H9 (cell line): ENCODE results near the gene AFMID. TPM values are rescaled to one million over a fixed set of nuclear protein-coding genes. Genes with fewer than 3 reads are reported as not detected.

Source experiments
- DNase-seq: peaks from one replicate; pipeline ENCODE4 v3.0.0-alpha.2; 2017
- H2AFZ ChIP-seq: one replicate; pipeline ENCODE4 v1.6.1; 2013; ENCODE audit warnings: mild to moderate bottlenecking, low read length, control low read depth, moderate library complexity
- H2AK5ac ChIP-seq: 2 replicates; pipeline ENCODE4 v1.6.1; 2013; ENCODE audit warnings: low read length, control low read depth, mixed read lengths; ENCODE audit not compliant: insufficient read length
- H2BK120ac ChIP-seq: one replicate; pipeline ENCODE4 v1.6.1; 2013; ENCODE audit warnings: low read depth, mild to moderate bottlenecking, low read length, control low read depth, inconsistent platforms; ENCODE audit not compliant: poor library complexity, severe bottlenecking
- H2BK12ac ChIP-seq: 2 replicates; pipeline ENCODE4 v1.6.1; 2013; ENCODE audit warnings: low read length, control low read depth, mixed read lengths, low read depth; ENCODE audit not compliant: insufficient read length
- H2BK15ac ChIP-seq: 2 replicates; pipeline ENCODE4 v1.6.1; 2013; ENCODE audit warnings: low read depth, low read length, control low read depth
- H2BK20ac ChIP-seq: one replicate; pipeline ENCODE4 v1.6.1; 2013; ENCODE audit warnings: low read depth, mild to moderate bottlenecking, low read length, control low read depth, inconsistent platforms; ENCODE audit not compliant: poor library complexity, severe bottlenecking
- H2BK5ac ChIP-seq: 2 replicates; pipeline ENCODE4 v1.6.1; 2013; ENCODE audit warnings: low read length, control low read depth, mixed read lengths; ENCODE audit not compliant: insufficient read length
- H3K14ac ChIP-seq: 2 replicates; pipeline ENCODE4 v1.6.1; 2013; ENCODE audit warnings: low read length, control low read depth; ENCODE audit not compliant: insufficient read depth
- H3K18ac ChIP-seq: 2 replicates; pipeline ENCODE4 v1.6.1; 2013; ENCODE audit warnings: low read depth, mild to moderate bottlenecking, mixed read lengths, low read length, control low read depth; ENCODE audit not compliant: insufficient read length
- H3K23ac ChIP-seq: 2 replicates; pipeline ENCODE4 v1.6.1; 2013; ENCODE audit warnings: low read length, control low read depth, mixed read lengths, low read depth; ENCODE audit not compliant: insufficient read length
- H3K23me2 ChIP-seq: 2 replicates; pipeline ENCODE4 v1.6.1; 2013; ENCODE audit warnings: low read depth, mild to moderate bottlenecking, mixed read lengths, low read length, control low read depth; ENCODE audit not compliant: insufficient read length, poor library complexity, severe bottlenecking
- H3K27ac ChIP-seq: 2 replicates; pipeline ENCODE4 v1.5.1; 2013; ENCODE audit warnings: low read length, control low read depth, mixed read lengths, low read depth; ENCODE audit not compliant: insufficient read length
- H3K27me3 ChIP-seq: 2 replicates; pipeline ENCODE4 v1.6.1; 2013; ENCODE audit warnings: low read length, control low read depth, inconsistent platforms; ENCODE audit not compliant: insufficient read depth
- H3K4ac ChIP-seq: 2 replicates; pipeline ENCODE4 v1.6.1; 2013; ENCODE audit warnings: low read depth, mild to moderate bottlenecking, control low read depth, inconsistent platforms, low read length, moderate library complexity
- H3K4me1 ChIP-seq: 2 replicates; pipeline ENCODE4 v1.6.1; 2013; ENCODE audit warnings: low read length, control low read depth, inconsistent platforms; ENCODE audit not compliant: insufficient read depth
- H3K4me2 ChIP-seq: 2 replicates; pipeline ENCODE4 v1.6.1; 2013; ENCODE audit warnings: low read length, control low read depth, mixed read lengths; ENCODE audit not compliant: insufficient read length, insufficient read depth
- H3K56ac ChIP-seq: 2 replicates; pipeline ENCODE4 v1.6.1; 2013; ENCODE audit warnings: low read depth, mild to moderate bottlenecking, mixed read lengths, low read length, control low read depth; ENCODE audit not compliant: insufficient read length
- H3K79me1 ChIP-seq: 2 replicates; pipeline ENCODE4 v1.6.1; 2013; ENCODE audit warnings: low read depth, mild to moderate bottlenecking, moderate library complexity, low read length, control low read depth, inconsistent platforms; ENCODE audit not compliant: insufficient read depth, poor library complexity, severe bottlenecking
- H3K79me2 ChIP-seq: 2 replicates; pipeline ENCODE4 v1.6.1; 2013; ENCODE audit warnings: low read length, control low read depth, inconsistent platforms; ENCODE audit not compliant: insufficient read depth
- H3K9ac ChIP-seq: 2 replicates; pipeline ENCODE4 v1.6.1; 2013; ENCODE audit warnings: low read length, control low read depth, mixed read lengths; ENCODE audit not compliant: insufficient read length; ENCODE audit errors: extremely low read depth
- H3K9me3 ChIP-seq: one replicate; pipeline ENCODE4 v1.6.1; 2013; ENCODE audit warnings: low read depth, low read length, inconsistent platforms; ENCODE audit not compliant: control insufficient read depth
- H3T11ph ChIP-seq: one replicate; pipeline ENCODE4 v1.6.1; 2013; ENCODE audit warnings: mild to moderate bottlenecking, low read length, control low read depth, inconsistent platforms
- H4K20me1 ChIP-seq: one replicate; pipeline ENCODE4 v1.6.1; 2013; ENCODE audit not compliant: control insufficient read depth, insufficient read length, insufficient read depth
- H4K5ac ChIP-seq: 2 replicates; pipeline ENCODE4 v1.6.1; 2013; ENCODE audit warnings: low read depth, mild to moderate bottlenecking, mixed read lengths, low read length, control low read depth; ENCODE audit not compliant: insufficient read length
- H4K8ac ChIP-seq: replicated peaks from 2 replicates; pipeline ENCODE4 v1.6.1; 2013; ENCODE audit warnings: low read length, control low read depth, mixed read lengths, low read depth; ENCODE audit not compliant: insufficient read length
- H4K91ac ChIP-seq: 2 replicates; pipeline ENCODE4 v1.6.1; 2013; ENCODE audit warnings: low read depth, mild to moderate bottlenecking, moderate library complexity, mixed read lengths, low read length, control low read depth; ENCODE audit not compliant: insufficient read length
- H3K27ac Mint-ChIP-seq, 3 experiments: 2 replicates in 2 of 3; 3 replicates in 1 of 3; pipeline ENCODE4 v1.8.0; 2020 to 2021; ENCODE audit warnings: mixed read lengths in 3 of 3, mild to moderate bottlenecking in 1 of 3, moderate library complexity in 1 of 3
- H3K27me3 Mint-ChIP-seq: 2 replicates; pipeline ENCODE4 v1.8.0; 2021; ENCODE audit warnings: low read depth, mild to moderate bottlenecking, moderate library complexity, mixed read lengths
- H3K36me3 Mint-ChIP-seq, 3 experiments: 2 replicates in 2 of 3; 3 replicates in 1 of 3; pipeline ENCODE4 v1.8.0; 2020 to 2021; ENCODE audit warnings: low read depth in 3 of 3, mixed read lengths in 3 of 3; ENCODE audit not compliant: insufficient read depth in 1 of 3
- H3K4me1 Mint-ChIP-seq, 2 experiments: 2 replicates each; pipeline ENCODE4 v1.8.0; 2020; ENCODE audit warnings: mixed read lengths in 2 of 2
- H3K4me3 Mint-ChIP-seq, 2 experiments: 2 replicates in 1 of 2; 3 replicates in 1 of 2; pipeline ENCODE4 v1.8.0; 2020 to 2021; ENCODE audit warnings: mild to moderate bottlenecking in 2 of 2, mixed read lengths in 2 of 2, moderate library complexity in 1 of 2
- H3K9me3 Mint-ChIP-seq, 2 experiments: 2 replicates in 1 of 2; 3 replicates in 1 of 2; pipeline ENCODE4 v1.8.0; 2020; ENCODE audit warnings: mild to moderate bottlenecking in 2 of 2, mixed read lengths in 2 of 2, moderate library complexity in 1 of 2
- CTCF ChIP-seq: fragments of 200-600 bp; sonication (generic); conservative IDR thresholded peaks from 3 replicates; pipeline ENCODE4 v1.8.0; 2021; ENCODE audit warnings: antibody characterized with exemption, mild to moderate bottlenecking
- WGBS: extraction: QIAGEN DNeasy Blood & Tissue Kit; methylation state at CpG from one replicate; pipeline ENCODE4 v1.1.7; 2013; ENCODE audit warnings: missing lambda C conversion rate, low lambda C conversion rate, mixed read lengths; ENCODE audit not compliant: insufficient read length; ENCODE audit errors: extremely low coverage; 5-methylcytosine and 5-hydroxymethylcytosine counted together
- total RNA-seq: library from RNA; stranded (reverse); gene quantifications from 2 replicates; pipeline ENCODE4 v1.2.1, GENCODE V29; 2021

Gene AFMID
- total RNA-seq, 1 experiment from 2014 or later: 64.1 TPM

- Histone ChIP-seq H2BK20ac (no peak overlapping the region), H4K8ac (no peak overlapping the region), H2BK15ac (no peak overlapping the region), H2AK5ac (no peak overlapping the region), H3K14ac (no peak overlapping the region), H3K4me1 (no peaks in the 10 kb centered on the region), H3K23ac (no peak overlapping the region), H3K18ac (no peak overlapping the region), H3K79me2 (no peaks in the 10 kb centered on the region), H4K5ac (no peak overlapping the region), H2BK120ac (no peak overlapping the region), H3K23me2 (no peaks in the 10 kb centered on the region), H3T11ph (no peak overlapping the region), H3K79me1 (peaks cover 11% of the 10 kb centered on the region), H3K9me3 (no peaks in the 10 kb centered on the region), H2BK5ac (no peak overlapping the region), H3K4ac (no peak overlapping the region), H3K4me2 (no peak overlapping the region), H3K27ac (no peak overlapping the region), H4K20me1 (no peaks in the 10 kb centered on the region), H3K27me3 (no peaks in the 10 kb centered on the region), H4K91ac (no peak overlapping the region), H2AFZ (no peak overlapping the region), H3K9ac (no peak overlapping the region), H3K56ac (no peak overlapping the region), H2BK12ac (no peak overlapping the region)
- TF ChIP-seq CTCF: no peak
- Mint-ChIP-seq H3K27me3 (peaks cover 10% of the 10 kb centered on the region), H3K9me3 (no peaks in the 10 kb centered on the region; a peak in 1 of 5 replicates), H3K4me1 (peaks cover 6 to 9% of the 10 kb centered on the region in 2 experiments), H3K27ac (peak overlapping the region in 2 of 3 experiments; percentile 53 to 65; a peak in 2 of 7 replicates), H3K36me3 (peaks cover 29 to 50% (median 43%) of the 10 kb centered on the region in 3 experiments; a peak in 6 of 7 replicates), H3K4me3 (no peak overlapping the region)
- WGBS: no CpG with 5 or more reads among the region's 27 CpGs
- DNase-seq: no peak
These were observed 37.3 kb downstream of the AFMID start for GRCh38 chr17:78224231-78225087.
